Calu3 (cell line): ENCODE results near the gene LGALS4. TPM values are rescaled to one million over a fixed set of nuclear protein-coding genes. Genes with fewer than 3 reads are reported as not detected.

Source experiments
- BruUV-seq: library from RNA; stranded (reverse); fragments of 400-500 nt; replicated peaks from 2 replicates; lab custom pipeline; 2021; lab: Mats Ljungman, UMichigan
- CTCF ChIA-PET: fragments of 300-600 bp; sonication (Branson Sonifier 250); formaldehyde crosslinking; loops from one replicate; lab custom pipeline; 2022; ENCODE audit warnings: antibody characterized with exemption; lab: Charles Lee
- DNase-seq: peaks from one replicate; pipeline ENCODE4 v3.0.0; 2022
- H3K27ac Mint-ChIP-seq: one replicate; pipeline ENCODE4 v1.8.0; 2022; ENCODE audit warnings: mixed read lengths; ENCODE audit not compliant: unreplicated experiment
- H3K27me3 Mint-ChIP-seq: one replicate; pipeline ENCODE4 v1.8.0; 2022; ENCODE audit warnings: mixed read lengths; ENCODE audit not compliant: unreplicated experiment
- H3K36me3 Mint-ChIP-seq: one replicate; pipeline ENCODE4 v1.8.0; 2022; ENCODE audit warnings: mild to moderate bottlenecking, moderate library complexity, mixed read lengths; ENCODE audit not compliant: insufficient read depth, unreplicated experiment
- H3K4me1 Mint-ChIP-seq: one replicate; pipeline ENCODE4 v1.8.0; 2022; ENCODE audit warnings: mild to moderate bottlenecking, low read depth, mixed read lengths; ENCODE audit not compliant: unreplicated experiment
- H3K4me3 Mint-ChIP-seq: one replicate; pipeline ENCODE4 v1.8.0; 2022; ENCODE audit warnings: mild to moderate bottlenecking, low read depth, moderate library complexity, mixed read lengths; ENCODE audit not compliant: unreplicated experiment
- H3K9me3 Mint-ChIP-seq: one replicate; pipeline ENCODE4 v1.8.0; 2022; ENCODE audit warnings: low read depth, mixed read lengths; ENCODE audit not compliant: unreplicated experiment
- CTCF ChIP-seq: fragments of 200-600 bp; IDR thresholded peaks from one replicate; pipeline ENCODE4 v1.8.0; 2022; ENCODE audit warnings: antibody characterized with exemption; ENCODE audit not compliant: unreplicated experiment
- intact Hi-C: fragments of 100-400 bp; cut with micrococcal nuclease; formaldehyde crosslinking; loops from one replicate; pipeline ENCODE4 v1.10.0; 2022; ENCODE audit not compliant: unreplicated experiment
- total RNA-seq: library from RNA; stranded (reverse); gene quantifications from 2 replicates; pipeline ENCODE4 v1.2.3, GENCODE V29; 2022

LGALS4 gene
- total RNA-seq, 1 experiment from 2014 or later: 321 TPM

GRCh38 chr19:38819231-38819920, 6.6 kb upstream of the LGALS4 start:
- no peaks in the 10 kb centered on the region for H3K27me3 Mint-ChIP-seq
- peaks cover 64% of the 10 kb centered on the region for H3K36me3 Mint-ChIP-seq
- TF ChIP-seq CTCF: no peak
- H3K4me1 Mint-ChIP-seq: peaks cover 26% of the 10 kb centered on the region
- CTCF ChIA-PET: interaction anchor here (0.7 kb wide), 1 partner anchor 112 kb away, joined by 8 read pairs; the partner anchor contains the start of gene MRPS12
- no peaks in the 10 kb centered on the region for H3K9me3 Mint-ChIP-seq
- H3K4me3 Mint-ChIP-seq: peak overlapping the region; percentile 17
- intact Hi-C loops: no loop called here
- no TSS peak for BruUV-seq
- peak overlapping the region; percentile 35 for H3K27ac Mint-ChIP-seq
- DNase-seq: peak; percentile 40

GRCh38 chr19:38817081-38817480, 4.3 kb upstream of the LGALS4 start:
- no peak for TF ChIP-seq CTCF
- H3K4me3 Mint-ChIP-seq: no peak overlapping the region
- H3K36me3 Mint-ChIP-seq: peaks cover 76% of the 10 kb centered on the region
- no peaks in the 10 kb centered on the region for H3K9me3 Mint-ChIP-seq
- BruUV-seq: no TSS peak
- H3K27me3 Mint-ChIP-seq: no peaks in the 10 kb centered on the region
- H3K27ac Mint-ChIP-seq: peak overlapping the region; percentile 60
- peaks cover 40% of the 10 kb centered on the region for H3K4me1 Mint-ChIP-seq
- CTCF ChIA-PET: interaction anchor here (1.6 kb wide), 1 partner anchor 15 kb away, joined by 3 read pairs; the partner anchor contains the start of gene ECH1
- no peak for DNase-seq
- intact Hi-C loops: no loop called here

GRCh38 chr19:38816131-38816750, 3.5 kb upstream of the LGALS4 start:
- no peak for DNase-seq
- no peaks in the 10 kb centered on the region for H3K27me3 Mint-ChIP-seq

More at GRCh38 chr19:38816131-38816750, 3.5 kb upstream of the LGALS4 start:
- no peak overlapping the region for H3K4me3 Mint-ChIP-seq
- intact Hi-C loops: no loop called here
- no peaks in the 10 kb centered on the region for H3K9me3 Mint-ChIP-seq
- TF ChIP-seq CTCF: no peak
- H3K27ac Mint-ChIP-seq: peak overlapping the region; percentile 60
- peaks cover 42% of the 10 kb centered on the region for H3K4me1 Mint-ChIP-seq
- no TSS peak for BruUV-seq
- CTCF ChIA-PET: interaction anchor here (1.6 kb wide), 1 partner anchor 16 kb away, joined by 3 read pairs; the partner anchor contains the start of gene ECH1
- peaks cover 82% of the 10 kb centered on the region for H3K36me3 Mint-ChIP-seq
